Prostate gland (tissue), 2 donors: ENCODE data around the gene EPHB3.

ENCODE experiments used
- POLR2A ChIP-seq: fragments of 450-650 bp; IDR thresholded peaks from one replicate; pipeline ENCODE4 v1.6.1; 2016; ENCODE audit warnings: antibody characterized with exemption, mild to moderate bottlenecking
- POLR2AphosphoS5 ChIP-seq: sonication (generic); formaldehyde crosslinking; IDR thresholded peaks from one replicate; pipeline ENCODE4 v1.6.1; 2017; ENCODE audit warnings: antibody characterized with exemption
- TF ChIP-seq, protein P1 (sequence below), 4 experiments: fragments of 200-600 bp in 2 of 4; fragments of 450-650 bp in 2 of 4; sonication (generic) in 2 of 4; IDR thresholded peaks; 1 replicate in 3 of 4; 2 replicates in 1 of 4; pipeline ENCODE4 v1.5.1; 2016 to 2019; ENCODE audit warnings: antibody characterized with exemption in 4 of 4, mild to moderate bottlenecking in 2 of 4, moderate library complexity in 2 of 4

DNA sequence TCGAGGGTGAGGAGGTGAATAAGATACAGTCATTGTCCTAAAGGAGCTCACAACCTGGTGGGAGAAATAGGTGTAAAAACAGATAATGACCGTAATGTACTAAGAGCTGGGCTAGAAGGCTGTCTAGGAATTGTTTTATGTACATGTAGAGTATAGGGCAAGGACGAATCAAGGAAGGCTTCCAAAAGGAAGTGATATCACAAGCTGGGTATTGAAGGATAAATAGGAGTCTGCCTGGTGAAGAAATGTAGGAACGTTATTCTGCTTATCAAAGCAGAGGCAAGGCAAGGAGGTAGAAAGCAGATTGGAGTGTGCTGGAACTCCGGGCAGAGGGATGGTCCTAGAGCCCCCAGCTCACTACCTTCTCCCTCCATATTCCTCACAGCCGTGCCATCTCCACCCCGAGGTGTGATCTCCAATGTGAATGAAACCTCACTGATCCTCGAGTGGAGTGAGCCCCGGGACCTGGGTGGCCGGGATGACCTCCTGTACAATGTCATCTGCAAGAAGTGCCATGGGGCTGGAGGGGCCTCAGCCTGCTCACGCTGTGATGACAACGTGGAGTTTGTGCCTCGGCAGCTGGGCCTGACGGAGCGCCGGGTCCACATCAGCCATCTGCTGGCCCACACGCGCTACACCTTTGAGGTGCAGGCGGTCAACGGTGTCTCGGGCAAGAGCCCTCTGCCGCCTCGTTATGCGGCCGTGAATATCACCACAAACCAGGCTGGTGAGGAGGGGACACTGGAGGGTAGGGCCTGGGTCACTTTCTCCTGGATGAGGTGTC lies 15.1 kb downstream of the EPHB3 start:
- TF ChIP-seq, protein P1, sequence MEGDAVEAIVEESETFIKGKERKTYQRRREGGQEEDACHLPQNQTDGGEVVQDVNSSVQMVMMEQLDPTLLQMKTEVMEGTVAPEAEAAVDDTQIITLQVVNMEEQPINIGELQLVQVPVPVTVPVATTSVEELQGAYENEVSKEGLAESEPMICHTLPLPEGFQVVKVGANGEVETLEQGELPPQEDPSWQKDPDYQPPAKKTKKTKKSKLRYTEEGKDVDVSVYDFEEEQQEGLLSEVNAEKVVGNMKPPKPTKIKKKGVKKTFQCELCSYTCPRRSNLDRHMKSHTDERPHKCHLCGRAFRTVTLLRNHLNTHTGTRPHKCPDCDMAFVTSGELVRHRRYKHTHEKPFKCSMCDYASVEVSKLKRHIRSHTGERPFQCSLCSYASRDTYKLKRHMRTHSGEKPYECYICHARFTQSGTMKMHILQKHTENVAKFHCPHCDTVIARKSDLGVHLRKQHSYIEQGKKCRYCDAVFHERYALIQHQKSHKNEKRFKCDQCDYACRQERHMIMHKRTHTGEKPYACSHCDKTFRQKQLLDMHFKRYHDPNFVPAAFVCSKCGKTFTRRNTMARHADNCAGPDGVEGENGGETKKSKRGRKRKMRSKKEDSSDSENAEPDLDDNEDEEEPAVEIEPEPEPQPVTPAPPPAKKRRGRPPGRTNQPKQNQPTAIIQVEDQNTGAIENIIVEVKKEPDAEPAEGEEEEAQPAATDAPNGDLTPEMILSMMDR (IDR thresholded peaks at IDR 0.05): no peak
- TF ChIP-seq POLR2A (no peak), POLR2AphosphoS5 (no peak)
